B cell (primary cell): ENCODE results near the gene OTOP3. TPM values are rescaled to one million over a fixed set of nuclear protein-coding genes. Genes with fewer than 3 reads are reported as not detected.

ENCODE experiments used
- ATAC-seq: fragments of 200-7000 bp; cut with Tn5 transposase; one replicate; pipeline ENCODE4 v1.10.0; 2021; ENCODE audit warnings: low read depth, mild to moderate bottlenecking, moderate number of reproducible peaks, moderate library complexity
- CTCF ChIA-PET: fragments of 350-600 bp; sonication (Branson Sonifier 250); formaldehyde crosslinking; loops from one replicate; lab custom pipeline; 2021; ENCODE audit warnings: antibody characterized with exemption, inconsistent platforms; lab: Charles Lee
- POLR2A ChIA-PET: fragments of 350-600 bp; sonication (Branson Sonifier 250); formaldehyde crosslinking; loops from one replicate; lab custom pipeline; 2021; ENCODE audit warnings: antibody characterized with exemption; lab: Charles Lee
- DNase-seq: peaks from one replicate; pipeline ENCODE4 v3.0.0; 2013
- H2AFZ ChIP-seq: 2 replicates; pipeline ENCODE4 v1.6.1; 2012; ENCODE audit warnings: mild to moderate bottlenecking, low read depth, low read length; ENCODE audit not compliant: insufficient read depth, poor library complexity, severe bottlenecking
- H3K27ac ChIP-seq, 2 donors: 1 replicate in 1 of 2; 2 replicates in 1 of 2; pipeline ENCODE4 v1.5.1; 2012 to 2013; ENCODE audit warnings: low read length in 2 of 2, mild to moderate bottlenecking in 2 of 2, moderate library complexity in 1 of 2
- H3K27me3 ChIP-seq, 4 experiments: fragments of 200-600 bp in 1 of 4; sonication (generic) in 1 of 4; replicated peaks in 1 of 4; 1 replicate in 2 of 4; 2 replicates in 2 of 4; pipeline versions ENCODE4 v1.6.1 to v1.7.0; 2013 to 2016; ENCODE audit warnings: low read length in 3 of 4, mild to moderate bottlenecking in 2 of 4, mixed read lengths in 1 of 4, moderate library complexity in 1 of 4; ENCODE audit not compliant: insufficient read depth in 4 of 4, control insufficient read depth in 3 of 4; ENCODE audit errors: control extremely low read depth in 1 of 4
- H3K36me3 ChIP-seq, 2 experiments: replicated peaks in 1 of 2; 1 replicate in 1 of 2; 2 replicates in 1 of 2; pipeline versions ENCODE4 v1.6.1 to v1.7.1; 2013; ENCODE audit warnings: low read length in 1 of 2; ENCODE audit not compliant: insufficient read depth in 2 of 2, control insufficient read depth in 1 of 2; ENCODE audit errors: control extremely low read depth in 1 of 2, extremely low read depth in 1 of 2
- H3K4me1 ChIP-seq, 2 donors: fragments of 200-600 bp in 1 of 2; sonication (generic) in 1 of 2; 1 replicate in 1 of 2; 2 replicates in 1 of 2; pipeline versions ENCODE4 v1.5.1 to v1.6.1; 2013 to 2017; ENCODE audit warnings: low read length in 2 of 2; ENCODE audit not compliant: control insufficient read depth in 2 of 2, insufficient read depth in 2 of 2
- H3K4me2 ChIP-seq: replicated peaks from 2 replicates; pipeline ENCODE3; 2012; ENCODE audit warnings: mild to moderate bottlenecking, low read depth, low read length; ENCODE audit not compliant: poor library complexity, severe bottlenecking
- H3K4me3 ChIP-seq, 5 experiments: fragments of 200-600 bp in 1 of 5; sonication (generic) in 1 of 5; 1 replicate in 3 of 5; 2 replicates in 2 of 5; pipeline versions ENCODE4 v1.5.1 to v1.7.0; 2011 to 2016; ENCODE audit warnings: low read length in 4 of 5, mild to moderate bottlenecking in 4 of 5, low read depth in 2 of 5, control low read depth in 1 of 5, moderate library complexity in 1 of 5; ENCODE audit not compliant: insufficient read depth in 1 of 5; ENCODE audit errors: control extremely low read depth in 1 of 5, extremely low read depth in 1 of 5
- H3K79me2 ChIP-seq: fragments of 200-600 bp; sonication (generic); one replicate; pipeline ENCODE4 v1.6.0; 2016; ENCODE audit warnings: low read length; ENCODE audit not compliant: control insufficient read depth, insufficient read depth
- H3K9ac ChIP-seq: fragments of 200-600 bp; sonication (generic); 2 replicates; pipeline ENCODE4 v1.6.1; 2017; ENCODE audit warnings: mild to moderate bottlenecking, low read length, moderate library complexity
- H3K9me3 ChIP-seq, 3 donors: one replicate each; pipeline versions ENCODE4 v1.6.1 to v1.7.1; 2013; ENCODE audit warnings: low read length in 2 of 3; ENCODE audit not compliant: control insufficient read depth in 2 of 3, insufficient read depth in 1 of 3; ENCODE audit errors: control extremely low read depth in 1 of 3
- H4K20me1 ChIP-seq: 2 replicates; pipeline ENCODE4 v1.6.0; 2012; ENCODE audit warnings: mild to moderate bottlenecking, low read length; ENCODE audit not compliant: insufficient read depth, control insufficient read depth, poor library complexity, severe bottlenecking
- H3K27ac Mint-ChIP-seq: one replicate; pipeline ENCODE4 v1.8.0; 2021; ENCODE audit warnings: mixed read lengths
- H3K27me3 Mint-ChIP-seq: one replicate; pipeline ENCODE4 v1.8.0; 2021; ENCODE audit warnings: mixed read lengths
- H3K4me1 Mint-ChIP-seq: one replicate; pipeline ENCODE4 v1.8.0; 2021; ENCODE audit warnings: mixed read lengths
- H3K4me3 Mint-ChIP-seq: one replicate; pipeline ENCODE4 v1.8.0; 2021; ENCODE audit warnings: mixed read lengths
- H3K9me3 Mint-ChIP-seq: one replicate; pipeline ENCODE4 v1.8.0; 2022; ENCODE audit warnings: mixed read lengths; ENCODE audit not compliant: insufficient read depth
- EZH2 ChIP-seq: IDR thresholded peaks from 2 replicates; pipeline ENCODE4 v1.6.1; 2012; ENCODE audit warnings: borderline replicate concordance, low read depth, mild to moderate bottlenecking, moderate library complexity, low read length; ENCODE audit not compliant: insufficient read depth, poor library complexity, severe bottlenecking
- WGBS: methylation state at CpG from one replicate; pipeline ENCODE4 v1.1.5; 2013; ENCODE audit warnings: missing lambda C conversion rate; ENCODE audit not compliant: insufficient coverage; 5-methylcytosine and 5-hydroxymethylcytosine counted together
- intact Hi-C: fragments of 100-400 bp; cut with micrococcal nuclease; formaldehyde crosslinking; loops from one replicate; pipeline ENCODE4 v1.10.0; 2022
- polyA plus RNA-seq: library from polyadenylated mRNA; depleted of rRNA; stranded (reverse); fragments of >200 nt; gene quantifications from 2 replicates; pipeline ENCODE4 v1.2.3, GENCODE V29; 2012
- total RNA-seq, 2 donors: library from RNA; stranded (reverse); fragments of 120-200 nt in 1 of 2; gene quantifications; 1 replicate in 1 of 2; 2 replicates in 1 of 2; pipeline versions ENCODE4 v1.2.3 to v1.2.4, GENCODE V29; 2013 to 2022
- TF ChIP-seq, protein P1 (sequence below): fragments of 200-600 bp; IDR thresholded peaks from one replicate; pipeline ENCODE4 v1.8.0; 2022; ENCODE audit warnings: antibody characterized with exemption, mild to moderate bottlenecking

Gene OTOP3
- total and polyA plus RNA-seq, 2 donors (not counting 1 experiment from before 2014, with no cell fraction given): not detected

DNA sequence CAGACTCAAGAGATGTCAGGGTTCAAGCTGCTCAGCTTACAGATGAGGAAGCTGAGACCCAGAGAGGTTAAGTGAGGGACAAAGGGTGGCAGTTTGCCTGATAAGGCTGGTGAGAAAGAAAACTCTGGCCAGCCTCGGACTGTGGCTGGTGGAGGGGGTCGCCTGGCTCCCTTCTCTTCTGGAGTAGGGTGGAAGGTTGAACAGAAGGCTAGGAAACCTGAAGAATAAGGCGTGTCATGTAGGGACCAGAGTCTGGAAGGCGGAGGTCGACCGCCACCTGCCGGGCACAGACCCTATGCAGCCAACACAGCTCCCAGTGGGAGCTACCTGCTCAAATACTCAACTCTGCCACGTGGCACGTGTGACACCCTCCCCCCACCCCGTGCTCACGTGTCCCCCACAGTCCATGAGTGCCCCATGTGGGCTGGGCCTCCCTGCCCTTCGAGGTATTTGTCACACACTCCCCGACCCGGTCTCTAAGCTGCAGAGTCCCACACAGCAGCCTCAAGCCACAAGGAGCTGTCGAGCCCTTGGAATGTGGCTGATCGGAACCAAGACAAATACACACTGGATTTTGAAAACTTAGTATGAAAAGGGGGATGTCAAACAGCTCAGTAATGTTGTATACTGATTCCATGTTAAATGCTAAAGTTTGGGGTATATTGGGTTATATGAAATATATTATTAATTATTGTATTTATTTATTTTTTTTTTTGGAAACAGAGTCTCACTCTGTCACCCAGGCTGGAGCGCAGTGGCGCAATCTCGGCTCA, 25.1 kb downstream of the OTOP3 start:
- Histone ChIP-seq H3K4me1 (peaks cover 2 to 16% of the 10 kb centered on the region in 2 donors), H3K79me2 (no peaks in the 10 kb centered on the region), H3K9ac (no peak overlapping the region), H3K27ac (no peak overlapping the region), H4K20me1 (no peaks in the 10 kb centered on the region), H3K9me3 (no peaks in the 10 kb centered on the region), H3K4me2 (no peak overlapping the region), H3K4me3 (no peak overlapping the region), H3K36me3 (no peaks in the 10 kb centered on the region), H3K27me3 (peaks cover 0 to 12% (median 0%) of the 10 kb centered on the region in 4 experiments), H2AFZ (no peak overlapping the region)
- no peaks in the 10 kb centered on the region for H3K9me3 Mint-ChIP-seq
- peak; percentile 67 for DNase-seq
- H3K27me3 Mint-ChIP-seq: peaks cover 11% of the 10 kb centered on the region
- ChIA-PET POLR2A (interaction anchor here (0.8 to 1.5 kb wide), 4 partner anchors 52 to 241 kb away, joined by 3 to 8 read pairs (median 4); partner anchors contain the start of genes MRPL58 and NT5C), CTCF (interaction anchor here (0.5 to 4.9 kb wide), 57 partner anchors 8 to 793 kb away, joined by 3 to 139 read pairs (median 5); partner anchors contain the start of genes ARMC7, ATP5PD, HID1 and KCTD2)
- peaks cover 7% of the 10 kb centered on the region for H3K4me1 Mint-ChIP-seq
- ATAC-seq: peak; percentile 31
- TF ChIP-seq, protein P1, sequence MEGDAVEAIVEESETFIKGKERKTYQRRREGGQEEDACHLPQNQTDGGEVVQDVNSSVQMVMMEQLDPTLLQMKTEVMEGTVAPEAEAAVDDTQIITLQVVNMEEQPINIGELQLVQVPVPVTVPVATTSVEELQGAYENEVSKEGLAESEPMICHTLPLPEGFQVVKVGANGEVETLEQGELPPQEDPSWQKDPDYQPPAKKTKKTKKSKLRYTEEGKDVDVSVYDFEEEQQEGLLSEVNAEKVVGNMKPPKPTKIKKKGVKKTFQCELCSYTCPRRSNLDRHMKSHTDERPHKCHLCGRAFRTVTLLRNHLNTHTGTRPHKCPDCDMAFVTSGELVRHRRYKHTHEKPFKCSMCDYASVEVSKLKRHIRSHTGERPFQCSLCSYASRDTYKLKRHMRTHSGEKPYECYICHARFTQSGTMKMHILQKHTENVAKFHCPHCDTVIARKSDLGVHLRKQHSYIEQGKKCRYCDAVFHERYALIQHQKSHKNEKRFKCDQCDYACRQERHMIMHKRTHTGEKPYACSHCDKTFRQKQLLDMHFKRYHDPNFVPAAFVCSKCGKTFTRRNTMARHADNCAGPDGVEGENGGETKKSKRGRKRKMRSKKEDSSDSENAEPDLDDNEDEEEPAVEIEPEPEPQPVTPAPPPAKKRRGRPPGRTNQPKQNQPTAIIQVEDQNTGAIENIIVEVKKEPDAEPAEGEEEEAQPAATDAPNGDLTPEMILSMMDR: no peak
- TF ChIP-seq EZH2: no peak
- H3K4me3 Mint-ChIP-seq: no peak overlapping the region
- 26% methylated on average over 11 of the region's 19 CpGs for WGBS
- intact Hi-C loops: loop anchor here (1.0 to 2.0 kb wide), 8 partner anchors 27 to 452 kb away; partner anchors contain the start of genes CDR2L, KCTD2, MIF4GD and MRPL58
- no peak overlapping the region for H3K27ac Mint-ChIP-seq
